G401.6 (cell line): Measurements from ENCODE around the gene VSIG2.

Experiments used
- FAIRE-seq: peaks from 2 replicates; lab custom pipeline; 2012; peaks lifted over from hg19 to GRCh38; lab: Jason Lieb, UNC

Gene VSIG2

GRCh38 chr11:124718801-124719200 lies 33.3 kb downstream of the VSIG2 start:
- no peak for FAIRE-seq

- FAIRE-seq = no peak
Measured at GRCh38 chr11:124717786-124718651, 34.0 kb downstream of the VSIG2 start.

DNA sequence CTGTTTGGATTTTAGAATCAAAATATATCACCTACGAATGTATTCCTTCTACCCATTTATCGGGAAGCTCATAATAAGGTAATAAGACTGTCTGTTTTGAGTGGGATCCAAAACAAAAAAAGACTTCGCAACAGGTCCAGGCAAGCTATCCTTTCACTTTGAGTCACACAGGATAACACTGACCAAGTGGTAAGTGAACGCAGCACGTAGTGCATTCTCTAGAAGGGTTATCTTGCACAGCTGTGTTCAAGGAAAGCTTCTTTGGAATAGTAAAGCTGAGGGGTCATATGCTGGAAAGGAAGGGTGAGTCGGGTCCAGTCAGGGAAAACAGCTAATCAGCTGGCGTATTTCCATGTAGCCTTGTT lies 34.7 kb downstream of the VSIG2 start:
- no peak for FAIRE-seq

DNA sequence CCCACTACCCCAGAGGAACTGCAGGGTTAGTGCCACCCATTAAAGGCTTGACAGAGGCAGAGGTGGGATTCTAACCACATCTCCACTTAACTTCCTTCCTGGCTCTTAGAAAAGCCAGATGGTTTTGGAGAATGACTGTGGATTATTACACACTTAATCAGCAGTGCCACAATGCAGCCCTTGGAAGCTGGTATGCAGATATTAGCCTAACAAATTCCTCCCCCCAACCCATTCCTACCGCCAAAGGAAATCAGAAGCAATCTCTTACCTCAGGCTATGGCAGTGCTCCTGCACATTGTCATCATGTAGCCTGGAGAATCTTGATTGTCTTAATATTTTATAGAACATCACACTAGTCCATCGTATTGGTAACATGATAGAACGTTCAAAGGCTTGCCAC lies 35.5 kb downstream of the VSIG2 start:
- FAIRE-seq = no peak

- FAIRE-seq = no peak
Measured at GRCh38 chr11:124712392-124712791, 39.7 kb downstream of the VSIG2 start.

- FAIRE-seq = no peak
Measured at GRCh38 chr11:124707829-124708228, 44.2 kb downstream of the VSIG2 start.

DNA sequence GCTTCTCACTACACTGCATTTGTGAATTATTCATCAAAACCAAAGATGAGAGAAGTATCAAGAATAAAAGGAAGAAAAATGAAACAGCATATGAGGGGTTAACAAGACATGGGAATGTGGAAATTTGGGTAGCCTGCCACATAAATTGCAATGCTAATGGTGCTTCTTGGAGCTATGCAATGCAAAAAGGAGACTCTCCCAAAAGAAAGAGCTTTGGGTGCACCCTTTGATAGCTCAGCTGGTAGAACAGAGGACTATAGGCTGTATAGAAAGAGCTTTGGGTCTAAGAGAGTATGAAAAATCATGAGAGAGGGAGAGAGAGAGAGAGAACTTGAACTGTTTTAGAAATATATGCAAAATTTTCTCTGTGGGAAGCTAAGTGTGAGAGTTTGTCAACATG lies 52.0 kb downstream of the VSIG2 start:
- FAIRE-seq = no peak

- FAIRE-seq = no peak
Measured at GRCh38 chr11:124699547-124699946, 52.5 kb downstream of the VSIG2 start.
